GM21825 (cell line): ENCODE data around the gene PRG2.

Source experiments
- ATAC-seq: cut with Tn5 transposase; IDR thresholded peaks from one replicate; pipeline ENCODE4 v1.9.1; 2021; ENCODE audit warnings: mild to moderate bottlenecking, moderate library complexity; ENCODE audit not compliant: unreplicated experiment

PRG2 gene

GRCh38 chr11:57397394-57397990 is 7.0 kb upstream of the PRG2 start:
- no peak for ATAC-seq

- ATAC-seq = no peak
These were observed 6.3 kb upstream of the PRG2 start for GRCh38 chr11:57396744-57397143.

- no peak for ATAC-seq
These were observed 5.6 kb upstream of the PRG2 start for GRCh38 chr11:57395905-57396623.

- ATAC-seq = no peak
These were observed 3.9 kb upstream of the PRG2 start for GRCh38 chr11:57394203-57394965.

GRCh38 chr11:57392763-57393105 is 2.3 kb upstream of the PRG2 start:
- ATAC-seq = no peak

GRCh38 chr11:57392066-57392762 is 1.8 kb upstream of the PRG2 start:
- no peak for ATAC-seq

GRCh38 chr11:57391539-57391938 is 1.1 kb upstream of the PRG2 start:
- no peak for ATAC-seq

GRCh38 chr11:57391111-57391510 is 661 bp upstream of the PRG2 start:
- no peak for ATAC-seq

- no peak for ATAC-seq
These were observed 3.0 kb downstream of the PRG2 start for GRCh38 chr11:57387289-57388030.

- no peak for ATAC-seq
These were observed 4.1 kb downstream of the PRG2 start for GRCh38 chr11:57386178-57386940.

GRCh38 chr11:57380975-57381374 is 9.5 kb downstream of the PRG2 start, which contains the start of gene PRG3:
TSS of gene PRG3 (minus strand) at chr11:57381150. CDS start at chr11:57380708, 442 bp downstream.
- no peak for ATAC-seq

GRCh38 chr11:57379732-57380131 is 10.7 kb downstream of the PRG2 start:
- no peak for ATAC-seq

- no peak for ATAC-seq
These were observed 12.3 kb downstream of the PRG2 start for GRCh38 chr11:57378186-57378585.

- no peak for ATAC-seq
These were observed 13.3 kb downstream of the PRG2 start for GRCh38 chr11:57377107-57377506.

- ATAC-seq = no peak
These were observed 14.1 kb downstream of the PRG2 start for GRCh38 chr11:57376095-57377090.

- ATAC-seq = no peak
These were observed 15.0 kb downstream of the PRG2 start for GRCh38 chr11:57375490-57375889.

GRCh38 chr11:57374966-57375365 is 15.5 kb downstream of the PRG2 start:
- ATAC-seq = no peak

- ATAC-seq = no peak
These were observed 17.3 kb downstream of the PRG2 start for GRCh38 chr11:57373146-57373545.

GRCh38 chr11:57370941-57371340 is 19.5 kb downstream of the PRG2 start:
- no peak for ATAC-seq
